HG03558 (cell line): ENCODE results near the gene HOXA10.

Source experiments
- ATAC-seq: cut with Tn5 transposase; IDR thresholded peaks from one replicate; pipeline ENCODE4 v1.9.1; 2021; ENCODE audit warnings: moderate number of reproducible peaks; ENCODE audit not compliant: unreplicated experiment; ENCODE audit errors: extremely low read depth

The HOXA10 gene

GRCh38 chr7:27169658-27170425 is 4.3 kb downstream of the HOXA10 start:
- no peak for ATAC-seq

- no peak for ATAC-seq
Measured at GRCh38 chr7:27168265-27168947, 5.7 kb downstream of the HOXA10 start.

GRCh38 chr7:27167916-27168264 is 6.2 kb downstream of the HOXA10 start:
- no peak for ATAC-seq

DNA sequence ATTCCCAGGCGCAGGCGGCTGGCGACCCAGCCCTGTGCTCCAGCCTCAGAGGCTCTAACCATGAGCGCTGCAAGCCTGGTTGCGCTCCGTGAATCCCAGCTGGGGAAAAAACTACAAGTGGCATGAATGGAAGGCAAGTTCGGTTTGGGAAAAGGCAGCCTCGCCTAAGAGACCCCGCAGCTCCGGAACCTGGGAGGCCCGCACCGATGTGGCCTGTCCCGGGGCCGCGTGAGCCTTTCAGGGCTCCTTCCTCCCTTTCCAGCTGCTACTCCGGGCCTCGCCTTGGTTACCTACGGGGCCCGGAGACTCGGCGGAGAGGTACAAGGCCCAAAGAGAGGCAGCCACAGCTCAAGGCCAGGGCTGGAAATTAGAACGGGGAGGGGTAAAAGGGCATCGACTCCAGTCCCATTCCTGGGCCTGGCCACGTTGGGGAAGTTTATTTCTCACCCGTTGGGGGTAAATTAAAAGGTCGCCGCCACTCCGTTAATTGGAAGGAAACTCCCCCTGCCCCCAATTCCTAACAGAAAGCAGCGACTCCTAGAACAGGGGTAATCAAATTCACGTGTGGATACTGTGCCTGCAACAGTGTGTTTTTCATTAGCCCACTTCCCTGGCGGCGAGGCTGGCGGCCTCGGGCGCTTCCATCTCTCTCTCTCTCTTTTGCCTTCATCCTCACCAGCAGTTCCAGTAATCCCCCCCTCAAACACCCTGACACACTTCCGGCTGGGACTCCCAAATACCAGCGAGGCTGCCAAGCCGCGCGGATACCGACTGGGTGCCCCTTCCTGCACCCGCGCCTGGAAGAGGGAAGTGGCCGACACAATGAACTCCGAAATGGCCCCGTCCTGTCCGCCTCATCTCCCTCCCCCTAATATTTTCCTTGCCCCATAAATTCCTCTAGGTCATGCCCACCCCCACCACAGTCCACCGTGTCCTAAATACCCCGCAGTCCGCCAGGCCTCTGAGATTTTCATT is 7.3 kb downstream of the HOXA10 start:
- ATAC-seq: no peak

GRCh38 chr7:27165996-27166530 is 8.1 kb downstream of the HOXA10 start:
- ATAC-seq: no peak

DNA sequence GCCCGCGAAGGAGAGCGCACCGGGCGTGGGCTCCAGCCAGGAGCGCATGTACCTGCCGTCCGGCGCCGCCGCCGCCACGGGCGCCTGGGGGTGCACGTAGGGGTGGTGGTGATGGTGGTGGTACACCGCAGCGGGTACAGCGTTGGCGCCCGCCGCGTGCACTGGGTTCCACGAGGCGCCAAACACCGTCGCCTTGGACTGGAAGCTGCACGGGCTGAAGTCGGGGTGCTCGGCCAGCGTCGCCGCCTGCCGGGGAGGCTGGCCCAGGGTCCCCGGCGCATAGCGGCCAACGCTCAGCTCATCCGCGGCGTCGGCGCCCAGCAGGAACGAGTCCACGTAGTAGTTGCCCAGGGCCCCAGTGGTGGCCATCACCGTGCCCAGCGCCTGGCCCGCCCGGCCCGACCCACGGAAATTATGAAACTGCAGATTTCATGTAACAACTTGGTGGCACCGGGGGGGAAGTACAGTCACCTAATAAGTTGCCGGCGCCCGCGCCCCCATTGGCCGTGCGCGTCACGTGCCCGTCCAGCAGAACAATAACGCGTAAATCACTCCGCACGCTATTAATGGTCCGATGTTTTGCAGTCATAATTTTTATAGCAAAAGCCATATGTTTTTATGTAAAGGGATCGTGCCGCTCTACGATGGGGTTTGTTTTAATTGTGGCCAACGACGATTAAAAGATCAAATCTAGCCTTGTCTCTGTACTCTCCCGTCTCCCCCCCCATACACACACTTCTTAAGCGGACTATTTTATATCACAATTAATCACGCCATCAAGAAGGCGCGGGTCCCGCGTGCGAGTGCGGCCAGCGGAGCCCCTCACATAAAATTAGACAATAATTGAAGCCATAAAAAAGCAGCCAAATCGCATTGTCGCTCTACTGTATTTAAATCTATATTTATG is 8.8 kb downstream of the HOXA10 start, which contains the start of gene HOXA9:
HOXA9 (minus strand) TSS at position 449 of the 907 bp plus-strand sequence; CDS start at position 369, 80 bp downstream.
- ATAC-seq: no peak

GRCh38 chr7:27164367-27165088 is 9.6 kb downstream of the HOXA10 start:
- no peak for ATAC-seq

DNA sequence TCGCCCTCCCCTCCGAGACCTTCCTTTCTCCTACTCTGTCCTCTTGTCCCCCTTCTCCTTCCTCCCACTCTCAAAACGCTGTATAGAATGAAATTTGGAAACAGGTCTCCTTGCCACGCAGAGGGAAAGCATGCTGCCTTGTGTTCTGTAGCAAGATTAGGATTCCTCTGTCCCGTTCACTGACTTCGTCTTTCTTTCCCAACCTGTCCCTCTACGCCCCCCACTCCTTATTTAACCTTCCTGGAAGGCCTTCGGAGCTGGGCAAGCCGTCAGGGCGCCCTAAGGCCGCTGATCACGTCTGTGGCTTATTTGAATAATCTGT is 10.1 kb downstream of the HOXA10 start:
- ATAC-seq: no peak

DNA sequence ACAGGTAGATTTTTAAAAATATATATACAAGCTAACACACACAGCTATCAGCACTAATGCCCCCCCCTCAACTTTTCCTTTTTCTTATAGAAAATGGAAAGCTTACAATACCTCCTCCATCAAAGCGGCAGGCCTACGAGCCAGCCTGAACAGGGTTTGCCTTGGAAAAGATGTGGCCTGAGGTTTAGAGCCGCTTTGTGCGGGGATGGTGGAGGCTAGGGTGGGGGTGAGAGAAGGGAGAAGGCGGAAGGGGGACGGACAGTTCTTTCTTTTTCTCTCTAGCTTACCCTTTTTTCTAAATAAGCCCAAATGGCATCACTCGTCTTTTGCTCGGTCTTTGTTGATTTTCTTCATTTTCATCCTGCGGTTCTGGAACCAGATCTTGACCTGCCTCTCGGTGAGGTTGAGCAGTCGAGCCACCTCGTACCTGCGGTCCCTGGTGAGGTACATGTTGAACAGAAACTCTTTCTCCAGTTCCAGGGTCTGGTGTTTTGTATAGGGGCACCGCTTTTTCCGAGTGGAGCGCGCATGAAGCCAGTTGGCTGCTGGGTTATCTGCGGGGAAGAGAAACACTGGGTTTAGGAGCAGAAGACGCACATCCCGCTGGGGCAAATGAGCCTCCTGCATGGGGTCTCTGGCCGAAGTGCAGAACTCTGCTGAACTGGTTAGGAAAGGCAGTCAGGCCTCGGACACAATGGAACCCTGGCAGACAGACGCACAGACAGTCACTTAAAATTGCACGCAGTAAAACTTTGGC is 10.7 kb downstream of the HOXA10 start:
- ATAC-seq: no peak

DNA sequence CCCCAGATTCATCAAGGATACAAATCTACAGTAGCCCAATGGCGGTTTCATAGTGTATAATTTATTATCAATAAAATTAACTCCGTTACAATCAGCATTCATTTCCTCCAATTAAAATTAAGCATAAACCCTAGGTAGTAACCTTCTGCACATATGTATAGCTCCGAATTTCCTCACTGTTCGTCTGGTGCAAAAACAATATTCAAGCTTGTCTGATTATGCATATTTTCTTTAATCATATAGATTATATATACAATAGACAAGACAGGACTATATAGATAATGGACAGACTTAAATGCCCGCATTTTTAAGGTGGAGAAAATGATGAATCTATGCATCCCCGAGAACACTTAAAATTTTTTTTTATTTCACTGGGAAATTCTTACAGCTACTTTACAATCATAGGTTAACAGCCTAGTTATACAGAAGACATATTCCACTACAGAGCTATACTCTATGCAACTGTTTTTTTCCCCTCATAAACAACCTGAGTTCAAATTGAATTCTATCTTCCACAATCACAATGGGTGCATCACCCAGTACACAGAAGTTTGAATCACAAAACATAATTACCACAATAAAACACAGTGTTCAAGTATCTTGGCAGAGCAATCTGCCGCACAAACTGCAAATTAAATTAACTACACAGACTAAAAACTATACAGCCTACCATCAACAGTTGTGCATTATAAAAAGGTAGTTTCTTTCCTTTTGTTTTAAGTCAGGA is 11.4 kb downstream of the HOXA10 start:
- no peak for ATAC-seq

DNA sequence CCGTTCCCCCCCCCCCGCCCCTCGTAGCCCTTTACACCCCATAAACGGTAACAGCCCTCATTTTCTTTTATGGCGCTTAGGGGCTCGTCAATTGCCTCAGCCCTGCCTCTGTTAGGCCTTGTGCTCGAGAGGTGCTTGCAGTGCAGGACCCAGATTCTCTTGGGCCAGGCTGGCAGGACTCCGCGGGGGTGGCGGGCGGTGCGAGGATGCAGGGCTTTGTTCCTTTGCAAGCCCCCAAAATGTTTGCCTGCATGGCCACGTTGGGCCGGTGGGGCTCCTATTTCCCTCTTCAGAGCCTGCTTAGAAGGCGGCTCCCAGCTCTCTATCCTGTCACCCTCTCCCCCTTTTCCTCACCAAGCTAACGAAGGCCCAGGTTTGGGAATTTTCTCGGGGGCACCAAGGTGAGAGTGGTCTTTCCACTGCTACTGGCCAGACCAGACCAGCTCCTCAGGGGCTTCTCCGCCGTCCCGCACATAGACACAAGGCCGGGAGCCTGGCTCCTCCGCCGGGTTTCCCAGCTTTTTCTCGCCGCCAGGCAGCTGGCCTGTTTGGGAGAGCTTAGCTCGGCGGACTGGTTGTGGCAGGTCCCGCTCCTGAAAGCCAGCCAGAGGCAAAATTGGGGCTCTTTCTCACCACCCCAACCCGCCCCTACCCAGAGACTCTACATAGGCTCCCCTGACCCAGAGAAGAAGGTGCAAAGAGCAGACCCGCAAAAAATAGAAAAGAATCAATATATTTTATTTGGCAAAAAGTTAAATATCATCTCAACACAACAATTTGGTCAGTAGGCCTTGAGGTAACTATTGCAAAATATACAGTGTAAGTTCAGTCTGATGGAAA is 12.2 kb downstream of the HOXA10 start:
- ATAC-seq: no peak

DNA sequence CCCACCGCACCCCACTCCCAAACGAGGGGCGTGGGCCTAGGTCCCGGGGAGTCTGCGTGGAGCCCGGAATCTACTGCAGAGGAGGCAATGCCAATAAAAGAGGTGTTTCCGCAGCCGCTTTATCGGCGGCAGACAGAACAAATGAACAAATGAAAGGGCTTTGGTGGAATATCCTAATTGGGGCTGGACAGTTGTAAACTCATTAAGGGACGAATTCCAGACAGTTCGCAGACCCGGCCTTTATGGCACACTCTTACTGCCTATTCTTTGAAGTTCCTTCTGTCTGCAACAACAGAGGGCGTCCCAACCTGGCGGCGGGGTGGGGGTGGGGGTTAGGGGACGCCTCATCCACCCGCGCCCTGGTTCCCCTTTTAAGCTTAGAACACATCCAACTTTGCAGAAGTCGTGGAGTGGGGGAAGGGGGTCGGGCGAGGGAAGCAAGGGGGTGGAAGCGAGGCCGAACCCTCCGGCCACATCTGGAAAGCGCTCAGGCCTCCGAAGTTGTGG is 12.9 kb downstream of the HOXA10 start:
- no peak for ATAC-seq

GRCh38 chr7:27160546-27161213 is 13.4 kb downstream of the HOXA10 start:
- no peak for ATAC-seq

DNA sequence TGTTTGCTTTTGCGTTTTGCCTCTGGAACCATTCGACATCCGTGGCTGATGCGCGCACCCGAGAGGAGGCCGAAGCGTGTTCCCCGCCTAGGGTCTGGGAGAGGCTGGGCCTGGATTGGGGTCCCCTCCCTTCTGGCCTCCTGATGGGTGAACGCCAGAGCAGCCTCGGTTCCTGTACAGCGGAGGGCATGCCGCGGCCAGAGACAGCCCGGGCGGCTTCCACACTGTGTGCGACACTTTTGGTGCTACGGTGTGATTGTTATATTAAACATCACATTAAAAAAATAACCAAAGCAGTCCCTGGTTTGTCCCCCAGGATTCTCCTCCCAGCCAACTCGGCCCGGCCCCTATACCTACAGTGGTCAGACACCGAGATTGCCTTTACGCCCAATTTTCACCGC is 14.0 kb downstream of the HOXA10 start:
- no peak for ATAC-seq

- no peak for ATAC-seq
Measured at GRCh38 chr7:27159266-27160144, 14.6 kb downstream of the HOXA10 start.
